Kidney epithelial cell (primary cell): ENCODE results near the gene WBP2NL. TPM values are rescaled to one million over a fixed set of nuclear protein-coding genes. Genes with fewer than 3 reads are reported as not detected.

Source experiments
- DNase-seq: peaks from one replicate; pipeline ENCODE4 v3.0.0-alpha.2; 2010; ENCODE audit warnings: low read depth
- H3K27me3 ChIP-seq: 2 replicates; pipeline ENCODE4 v1.6.0; 2011; ENCODE audit warnings: low read length; ENCODE audit not compliant: control insufficient read depth, insufficient read depth
- H3K36me3 ChIP-seq: 2 replicates; pipeline ENCODE4 v1.5.1; 2011; ENCODE audit warnings: low read length; ENCODE audit not compliant: control insufficient read depth, insufficient read depth
- H3K4me3 ChIP-seq: 2 replicates; pipeline ENCODE4 v1.5.1; 2011; ENCODE audit warnings: low read depth, mild to moderate bottlenecking, control low read depth, low read length
- CTCF ChIP-seq: IDR thresholded peaks from 2 replicates; pipeline ENCODE4 v1.5.1; 2011; ENCODE audit warnings: mild to moderate bottlenecking, moderate library complexity, low read length, control low read depth, inconsistent platforms; ENCODE audit not compliant: insufficient read depth, poor library complexity, severe bottlenecking
- total RNA-seq: library from RNA; depleted of rRNA; stranded (reverse); fragments of >200 nt; gene quantifications from 2 replicates; pipeline ENCODE4 v1.2.3, GENCODE V29; 2015

The WBP2NL gene
- total RNA-seq, 1 donor from 2014 or later: 2.6 TPM

DNA sequence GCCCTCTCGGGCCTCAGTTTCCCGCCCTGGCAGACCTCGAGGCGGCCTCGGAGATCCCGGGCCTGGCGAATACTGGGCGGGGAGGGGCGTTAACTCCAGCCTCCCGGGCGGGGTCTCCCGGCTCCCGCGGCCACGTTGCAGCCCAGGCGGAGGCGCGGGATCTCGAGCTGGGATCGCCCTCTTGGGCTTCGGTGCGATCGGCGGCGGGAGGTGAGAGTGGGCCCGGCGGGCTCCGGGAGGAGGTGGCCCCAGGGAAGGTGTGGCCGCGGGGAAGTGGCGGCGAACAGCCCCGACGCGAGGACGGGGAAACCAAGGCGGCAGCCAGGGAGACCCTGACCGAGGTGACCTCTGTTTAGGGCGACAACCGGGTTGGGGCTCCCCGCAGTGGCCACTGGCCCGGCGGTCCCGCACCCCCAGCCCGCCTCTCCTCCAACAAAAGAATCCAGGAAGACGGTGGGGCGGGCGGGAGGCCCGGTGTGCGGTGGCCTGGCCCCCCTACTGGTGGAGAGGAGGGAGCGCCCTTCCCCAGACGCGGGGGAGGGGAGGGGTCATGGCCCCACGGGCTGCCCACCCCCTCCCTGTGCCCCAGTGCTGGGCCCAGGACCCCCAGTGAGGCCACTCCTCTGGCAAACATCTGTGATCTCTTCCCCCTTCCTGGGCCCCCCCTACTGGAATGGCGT lies 75.7 kb downstream of the WBP2NL start, which contains the start of gene PHETA2:
Gene PHETA2 (plus strand): TSS at position 117 of the 680 bp plus-strand sequence. CDS start 3,046 bp downstream, outside the sequence.
- DNase-seq: no peak
- Histone ChIP-seq H3K4me3 (peak within 1 kb of the TSS; percentile 54), H3K27me3 (no peaks in the 10 kb centered on the region), H3K36me3 (no peaks in the 10 kb centered on the region)
- TF ChIP-seq CTCF: peak; percentile 41

- no peak for DNase-seq
- Histone ChIP-seq H3K4me3 (peak overlapping the region; percentile 54), H3K27me3 (no peaks in the 10 kb centered on the region), H3K36me3 (no peaks in the 10 kb centered on the region)
- no peak for TF ChIP-seq CTCF
Observed at GRCh38 chr22:42074846-42075676, 76.5 kb downstream of the WBP2NL start.

DNA sequence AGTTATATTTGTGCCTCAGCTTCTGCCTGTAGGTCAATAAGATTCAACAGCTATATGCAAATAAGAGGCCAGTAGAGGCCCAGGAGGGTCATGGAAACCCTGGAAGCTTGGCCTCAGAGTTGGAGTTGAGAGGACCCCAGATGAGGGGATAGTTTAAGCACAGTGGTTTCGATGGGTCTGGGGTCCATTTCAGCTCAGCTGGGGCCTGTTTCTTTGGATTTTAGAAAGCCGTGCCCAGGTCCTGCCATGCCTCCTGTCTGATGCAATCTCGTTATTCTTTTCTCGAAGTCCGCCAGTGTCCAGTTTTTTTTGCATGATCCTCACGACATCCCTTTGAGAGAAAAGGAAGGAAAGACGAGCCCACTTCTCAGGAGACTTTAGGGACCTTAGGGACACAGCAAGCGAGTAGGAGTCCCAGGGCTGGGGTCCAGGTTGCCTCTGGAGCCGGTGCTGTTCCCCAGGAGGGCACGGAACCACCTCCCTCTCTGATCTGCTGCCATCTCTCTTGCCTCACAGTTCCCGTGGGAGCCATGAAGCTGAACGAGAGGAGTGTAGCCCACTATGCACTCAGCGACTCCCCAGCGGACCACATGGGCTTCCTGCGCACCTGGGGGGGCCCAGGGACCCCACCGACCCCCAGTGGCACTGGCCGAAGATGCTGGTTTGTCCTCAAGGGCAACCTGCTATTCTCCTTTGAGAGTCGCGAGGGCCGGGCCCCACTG lies 78.3 kb downstream of the WBP2NL start:
- no peak overlapping the region for H3K4me3 ChIP-seq
- H3K36me3 ChIP-seq: no peaks in the 10 kb centered on the region
- TF ChIP-seq CTCF: no peak
- no peak for DNase-seq
- no peaks in the 10 kb centered on the region for H3K27me3 ChIP-seq

GRCh38 chr22:42077486-42078125 lies 79.0 kb downstream of the WBP2NL start:
- no peaks in the 10 kb centered on the region for H3K36me3 ChIP-seq
- no peak overlapping the region for H3K4me3 ChIP-seq
- TF ChIP-seq CTCF: no peak
- DNase-seq: no peak
- H3K27me3 ChIP-seq: no peaks in the 10 kb centered on the region

Other genes starting within 250 kb of the WBP2NL start
- gene CCDC134, start 198.1 kb upstream of the WBP2NL start, total RNA-seq: 10.3 and 13.3 TPM in 2 replicates
- 108 and 133 TPM in 2 replicates for gene SREBF2, start 165.7 kb upstream of the WBP2NL start, total RNA-seq
- not detected in 2 replicates for gene SHISA8, start 83.7 kb upstream of the WBP2NL start, total RNA-seq
- 0.41 and 0.96 TPM in 2 replicates for gene TNFRSF13C, start 72.0 kb upstream of the WBP2NL start, total RNA-seq
- gene CENPM, start 51.6 kb upstream of the WBP2NL start, total RNA-seq: 9.8 and 14.3 TPM in 2 replicates
- gene SEPTIN3, start 29.3 kb upstream of the WBP2NL start, total RNA-seq: 1.9 and 2.5 TPM in 2 replicates
- 26.3 and 28.4 TPM in 2 replicates for gene NAGA, start 72.0 kb downstream of the WBP2NL start, total RNA-seq
- gene PHETA2, start 75.5 kb downstream of the WBP2NL start, total RNA-seq: 4.6 and 8.7 TPM in 2 replicates
- 7.1 and 16.3 TPM in 2 replicates for gene SMDT1, start 80.9 kb downstream of the WBP2NL start, total RNA-seq
- gene NDUFA6, start 92.0 kb downstream of the WBP2NL start, total RNA-seq: 52.0 and 67.3 TPM in 2 replicates
- gene CYP2D6, start 132.0 kb downstream of the WBP2NL start, total RNA-seq: 0.58 and 1.1 TPM in 2 replicates